HepG2 (cell line): Measurements from ENCODE around the gene TFF2. TPM values are rescaled to one million over a fixed set of nuclear protein-coding genes. Genes with fewer than 3 reads are reported as not detected.
A peak's percentile ranks its signal among the peaks of the same experiment; 100 is the strongest.

ENCODE experiments used
- ATF1 ChIP-seq: IDR thresholded peaks from 2 replicates; pipeline ENCODE4 v1.6.1; 2016; ENCODE audit warnings: mild to moderate bottlenecking, control low read depth
- HMG20B ChIP-seq: conservative IDR thresholded peaks from 2 replicates; pipeline ENCODE4 v1.6.1; 2016; ENCODE audit warnings: missing genetic modification reagents, missing compliant biosample characterization
- HNF4G ChIP-seq, 2 experiments: sonication (generic) in 1 of 2; formaldehyde crosslinking in 1 of 2; IDR thresholded peaks; 2 replicates each; pipeline versions ENCODE4 v1.4.0 to v1.6.1; 2011 to 2020; ENCODE audit warnings: borderline replicate concordance in 2 of 2, low read depth in 2 of 2, mild to moderate bottlenecking in 2 of 2, low read length in 1 of 2, missing genetic modification reagents in 1 of 2, moderate library complexity in 1 of 2
- MBNL3 ChIP-seq: fragments of 250-450 bp; sonication (Bioruptor Pico); conservative IDR thresholded peaks from 2 replicates; pipeline ENCODE4 v1.8.0; 2022; ENCODE audit warnings: mild to moderate bottlenecking, inconsistent platforms
- NFKBIZ ChIP-seq: IDR thresholded peaks from 2 replicates; pipeline ENCODE4 v1.6.1; 2018; ENCODE audit warnings: missing genetic modification reagents, missing compliant biosample characterization
- NONO ChIP-seq, 2 experiments: fragments of 450-650 bp in 1 of 2; sonication (generic) in 1 of 2; formaldehyde crosslinking in 1 of 2; IDR thresholded peaks in 1 of 2; conservative IDR thresholded peaks in 1 of 2; 2 replicates each; pipeline versions ENCODE4 v1.6.1 to v1.8.0; 2017 to 2022; ENCODE audit warnings: mild to moderate bottlenecking in 1 of 2, missing genetic modification reagents in 1 of 2, moderate library complexity in 1 of 2
- PHF21A ChIP-seq: sonication (generic); formaldehyde crosslinking; IDR thresholded peaks from 2 replicates; pipeline ENCODE4 v1.5.0; 2020; ENCODE audit warnings: mild to moderate bottlenecking, missing genetic modification reagents
- RCOR2 ChIP-seq: IDR thresholded peaks from 2 replicates; pipeline ENCODE4 v1.6.1; 2016; ENCODE audit warnings: missing biosample characterization, missing genetic modification reagents
- REST ChIP-seq, 2 experiments: IDR thresholded peaks; 2 replicates each; pipeline ENCODE4 v1.6.1; 2011 to 2012; ENCODE audit warnings: low read length in 2 of 2, borderline replicate concordance in 1 of 2, low read depth in 1 of 2, mild to moderate bottlenecking in 1 of 2, moderate library complexity in 1 of 2
- THAP7 ChIP-seq: sonication (generic); formaldehyde crosslinking; IDR thresholded peaks from 2 replicates; pipeline ENCODE4 v1.8.1; 2023; ENCODE audit warnings: mild to moderate bottlenecking, missing genetic modification reagents
- TRAFD1 ChIP-seq: sonication (generic); formaldehyde crosslinking; IDR thresholded peaks from 2 replicates; pipeline ENCODE4 v1.5.1; 2020; ENCODE audit warnings: missing genetic modification reagents, mild to moderate bottlenecking, borderline replicate concordance
- ZNF350 ChIP-seq: sonication (generic); formaldehyde crosslinking; IDR thresholded peaks from 2 replicates; pipeline ENCODE4 v1.4.0; 2020; ENCODE audit warnings: mild to moderate bottlenecking, low read depth, missing genetic modification reagents, borderline replicate concordance
- ZNF446 ChIP-seq: sonication (generic); formaldehyde crosslinking; IDR thresholded peaks from 2 replicates; pipeline ENCODE4 v1.5.0; 2020; ENCODE audit warnings: mild to moderate bottlenecking, missing genetic modification reagents
- ZNF552 ChIP-seq: sonication (generic); formaldehyde crosslinking; IDR thresholded peaks from 2 replicates; pipeline ENCODE4 v1.9.0; 2022; ENCODE audit warnings: missing genetic modification reagents, mild to moderate bottlenecking, borderline replicate concordance
- ZNF615 ChIP-seq: sonication (generic); formaldehyde crosslinking; IDR thresholded peaks from 2 replicates; pipeline ENCODE4 v1.5.0; 2020; ENCODE audit warnings: mild to moderate bottlenecking, missing genetic modification reagents, borderline replicate concordance
- ZNF619 ChIP-seq: sonication (generic); formaldehyde crosslinking; IDR thresholded peaks from 2 replicates; pipeline ENCODE4 v1.4.0; 2020; ENCODE audit warnings: mild to moderate bottlenecking, missing genetic modification reagents
- ZNF678 ChIP-seq: sonication (generic); formaldehyde crosslinking; IDR thresholded peaks from 2 replicates; pipeline ENCODE4 v1.4.0; 2020; ENCODE audit warnings: mild to moderate bottlenecking, missing genetic modification reagents
- ZNF772 ChIP-seq: sonication (generic); formaldehyde crosslinking; IDR thresholded peaks from 2 replicates; pipeline ENCODE4 v1.5.0; 2020; ENCODE audit warnings: mild to moderate bottlenecking, missing genetic modification reagents
- polyA plus RNA-seq, 8 experiments: library from polyadenylated mRNA; depleted of rRNA in 3 of 8; stranded (reverse) in 7 of 8; unstranded in 1 of 8; fragments of >200 nt; fragmentation: Illumina TruSeq in 4 of 8; extraction: Trizol in 4 of 8; gene quantifications; 2 replicates each; pipeline versions ENCODE4 v1.2.1 to v1.2.3, GENCODE V29; 2011 to 2016; ENCODE audit warnings: low read depth in 4 of 8, missing spikeins in 1 of 8, mixed read lengths in 1 of 8; ENCODE audit not compliant: insufficient read depth in 1 of 8
- total RNA-seq, 5 experiments: library from RNA; depleted of rRNA; stranded (reverse); fragments of >200 nt; fragmentation: Illumina TruSeq; extraction: Trizol; gene quantifications; 2 replicates each; pipeline ENCODE4 v1.2.3, GENCODE V29; 2016; ENCODE audit warnings: low read depth in 1 of 5

TFF2 gene
- total and polyA plus RNA-seq, 2 of the 13 experiments (the other 11 are each of a cell fraction or from before 2014, with no cell fraction given), result 1.5 TPM; not detected in 1

- TF ChIP-seq PHF21A (CRISPR knock-in tag) (peak; percentile 58; the same call in 1 of the 2 replicates), HMG20B (CRISPR knock-in tag) (no peak), ZNF619 (CRISPR knock-in tag) (no peak), ZNF350 (no peak; the same call in 1 of the 2 replicates), NONO (IDR thresholded peaks at IDR 0.05) (no peak), NONO (CRISPR knock-in tag; conservative IDR thresholded peaks at IDR 0.05) (peak; percentile 50; the same call in 1 of the 2 replicates), REST (IDR thresholded peaks at IDR 0.05; ENCODE audit: borderline replicate concordance in 1 of 2, low read depth in 1 of 2, low read length in 2 of 2) (no peak), ZNF772 (CRISPR knock-in tag) (0 out of 2 replicates have a peak, but pooled peaks have one; percentile 66), ZNF446 (CRISPR knock-in tag) (no peak), NFKBIZ (CRISPR knock-in tag) (no peak), ZNF552 (0 out of 2 replicates have a peak, but pooled peaks have one; percentile 33), ATF1 (CRISPR knock-in tag) (no peak), ZNF615 (no peak), MBNL3 (no peak), RCOR2 (no peak; the same call in 1 of the 2 replicates), HNF4G (IDR thresholded peaks at IDR 0.05; ENCODE audit: borderline replicate concordance, low read depth, low read length) (0 out of 2 replicates have a peak, but pooled peaks have one; percentile 24), HNF4G (CRISPR knock-in tag; IDR thresholded peaks at IDR 0.05; ENCODE audit: borderline replicate concordance, low read depth) (peak; percentile 37; the same call in 1 of the 2 replicates), ZNF678 (no peak), TRAFD1 (CRISPR knock-in tag) (no peak), THAP7 (CRISPR knock-in tag) (no peak)
These were observed 35.4 kb downstream of the TFF2 start, which contains the start of gene TFF3 (continued) for GRCh38 chr21:42315296-42315891.
